HL-60 (cell line): ENCODE data around the gene TAP2.
"Not testable (repeated sequence)": the region's sequence is repeated elsewhere in the genome, so short reads cannot be mapped to it uniquely, and the experiment has no call there.

Experiments
- GABPA ChIP-seq: IDR thresholded peaks from 2 replicates; pipeline ENCODE4 v1.6.1; 2012; ENCODE audit warnings: low read depth
- POLR2AphosphoS5 ChIP-seq: IDR thresholded peaks from 2 replicates; pipeline ENCODE4 v1.6.1; 2012; ENCODE audit warnings: low read depth
- SPI1 ChIP-seq: IDR thresholded peaks from 2 replicates; pipeline ENCODE4 v1.6.1; 2012; ENCODE audit warnings: low read depth, mild to moderate bottlenecking, borderline replicate concordance
- TF ChIP-seq, protein P1 (sequence below): IDR thresholded peaks from one replicate; pipeline ENCODE4 v1.5.1; 2011; ENCODE audit warnings: low read length, control low read depth, inconsistent platforms; ENCODE audit not compliant: insufficient read depth
- TF ChIP-seq, protein P2 (sequence below): IDR thresholded peaks from 2 replicates; pipeline ENCODE4 v1.6.1; 2012; ENCODE audit warnings: low read depth; ENCODE audit not compliant: insufficient replicate concordance

- TF ChIP-seq, protein P1, sequence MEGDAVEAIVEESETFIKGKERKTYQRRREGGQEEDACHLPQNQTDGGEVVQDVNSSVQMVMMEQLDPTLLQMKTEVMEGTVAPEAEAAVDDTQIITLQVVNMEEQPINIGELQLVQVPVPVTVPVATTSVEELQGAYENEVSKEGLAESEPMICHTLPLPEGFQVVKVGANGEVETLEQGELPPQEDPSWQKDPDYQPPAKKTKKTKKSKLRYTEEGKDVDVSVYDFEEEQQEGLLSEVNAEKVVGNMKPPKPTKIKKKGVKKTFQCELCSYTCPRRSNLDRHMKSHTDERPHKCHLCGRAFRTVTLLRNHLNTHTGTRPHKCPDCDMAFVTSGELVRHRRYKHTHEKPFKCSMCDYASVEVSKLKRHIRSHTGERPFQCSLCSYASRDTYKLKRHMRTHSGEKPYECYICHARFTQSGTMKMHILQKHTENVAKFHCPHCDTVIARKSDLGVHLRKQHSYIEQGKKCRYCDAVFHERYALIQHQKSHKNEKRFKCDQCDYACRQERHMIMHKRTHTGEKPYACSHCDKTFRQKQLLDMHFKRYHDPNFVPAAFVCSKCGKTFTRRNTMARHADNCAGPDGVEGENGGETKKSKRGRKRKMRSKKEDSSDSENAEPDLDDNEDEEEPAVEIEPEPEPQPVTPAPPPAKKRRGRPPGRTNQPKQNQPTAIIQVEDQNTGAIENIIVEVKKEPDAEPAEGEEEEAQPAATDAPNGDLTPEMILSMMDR, result not testable (repeated sequence)
- not testable (repeated sequence) for TF ChIP-seq POLR2AphosphoS5, SPI1, GABPA
- TF ChIP-seq, protein P2, sequence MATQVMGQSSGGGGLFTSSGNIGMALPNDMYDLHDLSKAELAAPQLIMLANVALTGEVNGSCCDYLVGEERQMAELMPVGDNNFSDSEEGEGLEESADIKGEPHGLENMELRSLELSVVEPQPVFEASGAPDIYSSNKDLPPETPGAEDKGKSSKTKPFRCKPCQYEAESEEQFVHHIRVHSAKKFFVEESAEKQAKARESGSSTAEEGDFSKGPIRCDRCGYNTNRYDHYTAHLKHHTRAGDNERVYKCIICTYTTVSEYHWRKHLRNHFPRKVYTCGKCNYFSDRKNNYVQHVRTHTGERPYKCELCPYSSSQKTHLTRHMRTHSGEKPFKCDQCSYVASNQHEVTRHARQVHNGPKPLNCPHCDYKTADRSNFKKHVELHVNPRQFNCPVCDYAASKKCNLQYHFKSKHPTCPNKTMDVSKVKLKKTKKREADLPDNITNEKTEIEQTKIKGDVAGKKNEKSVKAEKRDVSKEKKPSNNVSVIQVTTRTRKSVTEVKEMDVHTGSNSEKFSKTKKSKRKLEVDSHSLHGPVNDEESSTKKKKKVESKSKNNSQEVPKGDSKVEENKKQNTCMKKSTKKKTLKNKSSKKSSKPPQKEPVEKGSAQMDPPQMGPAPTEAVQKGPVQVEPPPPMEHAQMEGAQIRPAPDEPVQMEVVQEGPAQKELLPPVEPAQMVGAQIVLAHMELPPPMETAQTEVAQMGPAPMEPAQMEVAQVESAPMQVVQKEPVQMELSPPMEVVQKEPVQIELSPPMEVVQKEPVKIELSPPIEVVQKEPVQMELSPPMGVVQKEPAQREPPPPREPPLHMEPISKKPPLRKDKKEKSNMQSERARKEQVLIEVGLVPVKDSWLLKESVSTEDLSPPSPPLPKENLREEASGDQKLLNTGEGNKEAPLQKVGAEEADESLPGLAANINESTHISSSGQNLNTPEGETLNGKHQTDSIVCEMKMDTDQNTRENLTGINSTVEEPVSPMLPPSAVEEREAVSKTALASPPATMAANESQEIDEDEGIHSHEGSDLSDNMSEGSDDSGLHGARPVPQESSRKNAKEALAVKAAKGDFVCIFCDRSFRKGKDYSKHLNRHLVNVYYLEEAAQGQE, result not testable (repeated sequence)
Observed at GRCh38 chr6:32805404-32805803, 33.1 kb downstream of the TAP2 start.
